Natural killer cell treated with Interleukin-12 subunit alpha and Interleukin-12 subunit beta and Interleukin-15 and Interleukin-18, amount 100 ng/mL, for 72 hours (primary cell): ENCODE measurements around the gene TP53RK. TPM values are rescaled to one million over a fixed set of nuclear protein-coding genes. Genes with fewer than 3 reads are reported as not detected.

Source experiments
- ATAC-seq, 2 donors: fragments of 150-1000 bp; cut with Tn5 transposase in 1 of 2; sonication (Bioruptor Pico), chemical (Tn5 transposase) in 1 of 2; 2 replicates each; pipeline ENCODE4 v1.10.0; 2021
- DNase-seq: peaks from one replicate; pipeline ENCODE4 v3.0.0; 2022; ENCODE audit warnings: low spot score
- H3K27ac Mint-ChIP-seq, 2 donors: 1 replicate in 1 of 2; 2 replicates in 1 of 2; pipeline ENCODE4 v1.8.0; 2022; ENCODE audit warnings: mixed read lengths in 2 of 2, mild to moderate bottlenecking in 1 of 2, moderate library complexity in 1 of 2
- H3K27me3 Mint-ChIP-seq, 2 donors: 1 replicate in 1 of 2; 2 replicates in 1 of 2; pipeline ENCODE4 v1.8.0; 2022; ENCODE audit warnings: mixed read lengths in 2 of 2
- H3K36me3 Mint-ChIP-seq: one replicate; pipeline ENCODE4 v1.8.0; 2022; ENCODE audit warnings: mixed read lengths
- H3K4me1 Mint-ChIP-seq, 2 donors: 1 replicate in 1 of 2; 2 replicates in 1 of 2; pipeline ENCODE4 v1.8.0; 2022; ENCODE audit warnings: low read depth in 2 of 2, mixed read lengths in 2 of 2, mild to moderate bottlenecking in 1 of 2
- H3K4me3 Mint-ChIP-seq: one replicate; pipeline ENCODE4 v1.8.0; 2022; ENCODE audit warnings: mixed read lengths
- H3K9me3 Mint-ChIP-seq: 2 replicates; pipeline ENCODE4 v1.8.0; 2022; ENCODE audit warnings: mixed read lengths
- total RNA-seq, 2 donors: library from RNA; stranded (reverse); gene quantifications; one replicate each; pipeline ENCODE4 v1.2.3, GENCODE V29; 2022

Gene TP53RK
- total RNA-seq, 2 donors from 2014 or later, result 14.1 to 16.8 TPM

- Mint-ChIP-seq H3K4me1 (no peaks in the 10 kb centered on the region), H3K4me3 (no peak overlapping the region), H3K9me3 (no peaks in the 10 kb centered on the region), H3K27ac (no peak overlapping the region), H3K36me3 (no peaks in the 10 kb centered on the region), H3K27me3 (peaks cover 18 to 29% of the 10 kb centered on the region in 2 donors)
- DNase-seq, result no peak
- ATAC-seq, result no peak
Observed at GRCh38 chr20:46701556-46701955, 12.3 kb upstream of the TP53RK start.

GRCh38 chr20:46701057-46701456 is 11.8 kb upstream of the TP53RK start:
- ATAC-seq, result no peak
- Mint-ChIP-seq H3K9me3 (no peaks in the 10 kb centered on the region), H3K27me3 (peaks cover 18 to 29% of the 10 kb centered on the region in 2 donors), H3K36me3 (no peaks in the 10 kb centered on the region), H3K4me1 (no peaks in the 10 kb centered on the region), H3K27ac (no peak overlapping the region), H3K4me3 (no peak overlapping the region)
- DNase-seq, result no peak

GRCh38 chr20:46700481-46700880 is 11.2 kb upstream of the TP53RK start:
- H3K4me3 Mint-ChIP-seq, result no peak overlapping the region
- H3K4me1 Mint-ChIP-seq, result no peaks in the 10 kb centered on the region
- H3K36me3 Mint-ChIP-seq, result no peaks in the 10 kb centered on the region
- DNase-seq (no peak), ATAC-seq (no peak)
- no peak overlapping the region for H3K27ac Mint-ChIP-seq
- H3K27me3 Mint-ChIP-seq, result peaks cover 18 to 26% of the 10 kb centered on the region in 2 donors
- H3K9me3 Mint-ChIP-seq, result no peaks in the 10 kb centered on the region

- Mint-ChIP-seq H3K36me3 (no peaks in the 10 kb centered on the region), H3K4me3 (no peak overlapping the region), H3K27me3 (peaks cover 15 to 20% of the 10 kb centered on the region in 2 donors), H3K4me1 (no peaks in the 10 kb centered on the region), H3K27ac (no peak overlapping the region), H3K9me3 (no peaks in the 10 kb centered on the region)
- ATAC-seq (peak in 1 of 2 donors; percentile 43), DNase-seq (no peak)
Observed at GRCh38 chr20:46699651-46700359, 10.6 kb upstream of the TP53RK start.

- Mint-ChIP-seq H3K4me1 (peaks cover 0 to 4% of the 10 kb centered on the region in 2 donors), H3K4me3 (no peak overlapping the region), H3K9me3 (no peaks in the 10 kb centered on the region), H3K36me3 (no peaks in the 10 kb centered on the region), H3K27me3 (peaks cover 10 to 12% of the 10 kb centered on the region in 2 donors), H3K27ac (no peak overlapping the region)
- ATAC-seq (no peak), DNase-seq (no peak)
Observed at GRCh38 chr20:46698788-46699187, 9.5 kb upstream of the TP53RK start.

- Mint-ChIP-seq H3K4me3 (no peak overlapping the region), H3K27me3 (peaks cover 7 to 12% of the 10 kb centered on the region in 2 donors), H3K4me1 (peaks cover 0 to 4% of the 10 kb centered on the region in 2 donors), H3K36me3 (peaks cover under 1% of the 10 kb centered on the region), H3K9me3 (no peaks in the 10 kb centered on the region), H3K27ac (no peak overlapping the region)
- ATAC-seq, result no peak
- DNase-seq, result no peak
Observed at GRCh38 chr20:46696791-46697279, 7.6 kb upstream of the TP53RK start.

GRCh38 chr20:46695892-46696291 is 6.6 kb upstream of the TP53RK start:
- DNase-seq (no peak), ATAC-seq (no peak)
- H3K27ac Mint-ChIP-seq, result no peak overlapping the region
- no peaks in the 10 kb centered on the region for H3K9me3 Mint-ChIP-seq
- peaks cover 5% of the 10 kb centered on the region for H3K36me3 Mint-ChIP-seq
- peaks cover 4 to 5% of the 10 kb centered on the region in 2 donors for H3K4me1 Mint-ChIP-seq
- peaks cover 7 to 10% of the 10 kb centered on the region in 2 donors for H3K27me3 Mint-ChIP-seq
- H3K4me3 Mint-ChIP-seq, result no peak overlapping the region

- ATAC-seq (no peak), DNase-seq (no peak)
- peaks cover 13% of the 10 kb centered on the region in 2 donors for H3K4me1 Mint-ChIP-seq
- H3K27me3 Mint-ChIP-seq, result peaks cover 0 to under 1% of the 10 kb centered on the region in 2 donors
- H3K27ac Mint-ChIP-seq, result no peak overlapping the region
- H3K9me3 Mint-ChIP-seq, result no peaks in the 10 kb centered on the region
- H3K36me3 Mint-ChIP-seq, result peaks cover 5% of the 10 kb centered on the region
- no peak overlapping the region for H3K4me3 Mint-ChIP-seq
Observed at GRCh38 chr20:46694484-46694883, 5.2 kb upstream of the TP53RK start.

GRCh38 chr20:46691196-46691595 is 2.0 kb upstream of the TP53RK start:
- Mint-ChIP-seq H3K27me3 (no peaks in the 10 kb centered on the region), H3K36me3 (peaks cover 17% of the 10 kb centered on the region), H3K4me1 (peaks cover 27 to 35% of the 10 kb centered on the region in 2 donors), H3K9me3 (no peaks in the 10 kb centered on the region), H3K27ac (peak overlapping the region; percentile 84 to 94), H3K4me3 (peak overlapping the region; percentile 48)
- DNase-seq (no peak), ATAC-seq (no peak)

GRCh38 chr20:46690219-46691106 is 1.2 kb upstream of the TP53RK start:
- Mint-ChIP-seq H3K4me1 (peaks cover 31 to 40% of the 10 kb centered on the region in 2 donors), H3K9me3 (no peaks in the 10 kb centered on the region), H3K4me3 (peak overlapping the region; percentile 93), H3K36me3 (peaks cover 19% of the 10 kb centered on the region), H3K27ac (peak overlapping the region; percentile 84 to 94), H3K27me3 (no peaks in the 10 kb centered on the region)
- ATAC-seq (no peak), DNase-seq (no peak)

GRCh38 chr20:46689754-46690085 is 476 bp upstream of the TP53RK start:
- H3K27ac Mint-ChIP-seq, result peak overlapping the region; percentile 84 to 94
- peaks cover 35 to 45% of the 10 kb centered on the region in 2 donors for H3K4me1 Mint-ChIP-seq
- H3K4me3 Mint-ChIP-seq, result peak overlapping the region; percentile 93
- H3K27me3 Mint-ChIP-seq, result no peaks in the 10 kb centered on the region
- H3K9me3 Mint-ChIP-seq, result no peaks in the 10 kb centered on the region
- ATAC-seq (no peak), DNase-seq (no peak)
- peaks cover 24% of the 10 kb centered on the region for H3K36me3 Mint-ChIP-seq

GRCh38 chr20:46688151-46689081 is 828 bp downstream of the TP53RK start:
- Mint-ChIP-seq H3K27me3 (no peaks in the 10 kb centered on the region), H3K36me3 (peaks cover 24% of the 10 kb centered on the region), H3K4me3 (peak overlapping the region; percentile 93), H3K9me3 (no peaks in the 10 kb centered on the region), H3K4me1 (peaks cover 38 to 54% of the 10 kb centered on the region in 2 donors), H3K27ac (peak overlapping the region; percentile 84 to 91)
- no peak for ATAC-seq
- no peak for DNase-seq
